Upper lobe of left lung (tissue), 6 donors: Measurements from ENCODE around the gene HDAC5. TPM values are rescaled to one million over a fixed set of nuclear protein-coding genes. Genes with fewer than 3 reads are reported as not detected.
"Not testable (repeated sequence)": the region's sequence is repeated elsewhere in the genome, so short reads cannot be mapped to it uniquely, and the experiment has no call there.

Source experiments
- ATAC-seq, 2 donors: fragments of 200-7000 bp; cut with Tn5 transposase; one replicate each; pipeline ENCODE4 v1.9.1; 2022; ENCODE audit warnings: mild to moderate bottlenecking in 2 of 2, moderate library complexity in 2 of 2; ENCODE audit not compliant: low FRiP score in 2 of 2
- DNase-seq, 2 donors: peaks; one replicate each; pipeline ENCODE4 v3.0.0-alpha.2; 2019 to 2020
- H3K27ac ChIP-seq, 4 donors: fragments of 200-600 bp; sonication (generic); one replicate each; pipeline ENCODE4 v1.5.1; 2016 to 2019
- H3K27me3 ChIP-seq, 4 donors: fragments of 200-600 bp; sonication (generic); one replicate each; pipeline ENCODE4 v1.5.1; 2017 to 2019
- H3K36me3 ChIP-seq, 4 donors: fragments of 200-600 bp; sonication (generic); one replicate each; pipeline ENCODE4 v1.5.1; 2016 to 2019
- H3K4me1 ChIP-seq, 4 donors: fragments of 200-600 bp; sonication (generic); one replicate each; pipeline ENCODE4 v1.5.1; 2018 to 2019
- H3K4me3 ChIP-seq, 4 donors: fragments of 200-600 bp; sonication (generic); one replicate each; pipeline ENCODE4 v1.5.1; 2017 to 2019; ENCODE audit warnings: mild to moderate bottlenecking in 2 of 4, moderate library complexity in 1 of 4
- H3K9me3 ChIP-seq, 4 donors: fragments of 200-600 bp; sonication (generic); one replicate each; pipeline ENCODE4 v1.5.1; 2018 to 2019
- CTCF ChIP-seq, 6 experiments: fragments of 450-650 bp in 4 of 6; fragments of 200-600 bp in 2 of 6; sonication (generic) in 2 of 6; IDR thresholded peaks; one replicate each; pipeline ENCODE4 v1.5.1; 2016 to 2019; ENCODE audit warnings: antibody characterized with exemption in 6 of 6
- EP300 ChIP-seq, 4 donors: sonication (generic); formaldehyde crosslinking; IDR thresholded peaks; one replicate each; pipeline ENCODE4 v1.5.1; 2017; ENCODE audit warnings: antibody characterized with exemption in 4 of 4, control low read depth in 2 of 4
- POLR2A ChIP-seq, 4 donors: fragments of 450-650 bp; IDR thresholded peaks; one replicate each; pipeline ENCODE4 v1.5.1; 2016 to 2017; ENCODE audit warnings: antibody characterized with exemption in 4 of 4, mild to moderate bottlenecking in 2 of 4
- POLR2AphosphoS5 ChIP-seq, 2 donors: sonication (generic); formaldehyde crosslinking; IDR thresholded peaks; one replicate each; pipeline ENCODE4 v1.5.1; 2017; ENCODE audit warnings: antibody characterized with exemption in 2 of 2
- WGBS, 2 donors: methylation state at CpG; one replicate each; pipeline ENCODE4 v1.1.5; 2017 to 2018; 5-methylcytosine and 5-hydroxymethylcytosine counted together
- total RNA-seq, 6 donors: library from RNA; depleted of rRNA in 4 of 6; stranded (reverse); fragments of >200 nt in 4 of 6; gene quantifications; one replicate each; pipeline versions ENCODE4 v1.1.0 to v1.2.1, GENCODE V29; 2016 to 2021
- donor health status: DM: no; HTN: no; CAD: no; lungs with moderate emphysema.
- donor health status: DM: no; HTN: yes; CAD: no; lungs with severe emphysema.

HDAC5 gene
- total RNA-seq, 6 donors from 2014 or later = 59.9 to 138 (median 64.9) TPM

- ATAC-seq (no peak), DNase-seq (no peak)
- Histone ChIP-seq H3K27me3 (no peaks in the 10 kb centered on the region), H3K36me3 (peaks cover 0 to 16% (median 7%) of the 10 kb centered on the region in 4 donors), H3K4me1 (peaks cover 33 to 40% (median 34%) of the 10 kb centered on the region in 4 donors), H3K9me3 (no peaks in the 10 kb centered on the region), H3K4me3 (no peak overlapping the region), H3K27ac (peak overlapping the region in 2 of 4 donors; percentile 48 to 52)
- TF ChIP-seq EP300 (IDR thresholded peaks at IDR 0.05) (no peak), POLR2A (IDR thresholded peaks at IDR 0.05) (no peak)
- WGBS, 2 donors = 70% methylated on average over 3 of the region's 3 CpGs; no CpG with 5 or more reads in 1 of the 2 donors
Observed at GRCh38 chr17:44105483-44105882, 18.0 kb downstream of the HDAC5 start.

GRCh38 chr17:44102849-44103622, 20.4 kb downstream of the HDAC5 start:
- 84% methylated on average over 15 to 16 of the region's 16 CpGs for WGBS, 2 donors
- Histone ChIP-seq H3K9me3 (no peaks in the 10 kb centered on the region), H3K4me1 (peaks cover 13 to 23% (median 18%) of the 10 kb centered on the region in 4 donors), H3K36me3 (peaks cover 0 to 18% (median 9%) of the 10 kb centered on the region in 4 donors), H3K27ac (peak overlapping the region in 1 of 4 donors; percentile 4), H3K4me3 (no peak overlapping the region), H3K27me3 (no peaks in the 10 kb centered on the region)
- TF ChIP-seq CTCF (IDR thresholded peaks at IDR 0.05) (no peak), EP300 (IDR thresholded peaks at IDR 0.05) (no peak), POLR2AphosphoS5 (IDR thresholded peaks at IDR 0.05) (no peak), POLR2A (IDR thresholded peaks at IDR 0.05) (no peak)
- DNase-seq (no peak), ATAC-seq (no peak)

DNA sequence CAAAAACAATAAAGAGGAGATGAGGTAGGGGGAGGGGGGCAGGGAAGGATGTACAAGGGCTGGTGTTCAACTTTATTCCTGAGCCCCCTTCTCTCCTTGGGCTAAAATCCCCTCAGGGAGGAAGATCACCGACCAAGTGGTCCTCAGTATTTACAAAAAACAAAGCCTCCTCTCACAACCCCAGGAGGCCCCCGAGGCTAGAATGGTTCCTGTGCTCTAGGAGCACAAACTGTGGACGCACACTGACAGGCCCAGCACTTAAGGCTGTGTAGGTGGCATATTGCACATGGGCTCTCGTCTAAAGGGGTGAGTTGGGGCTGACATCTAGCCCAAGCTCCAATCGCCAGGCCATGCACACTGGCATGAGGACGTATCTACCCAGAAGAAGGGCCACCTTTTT, 21.6 kb downstream of the HDAC5 start:
- WGBS, 2 donors = 92 to 93% methylated on average over 3 to 6 of the region's 6 CpGs
- not testable (repeated sequence) for ATAC-seq, DNase-seq

GRCh38 chr17:44097110-44097958, 26.1 kb downstream of the HDAC5 start:
- no peak for ATAC-seq
- Histone ChIP-seq H3K9me3 (no peaks in the 10 kb centered on the region), H3K4me1 (peaks cover 31 to 42% (median 36%) of the 10 kb centered on the region in 4 donors), H3K4me3 (no peak overlapping the region), H3K36me3 (peaks cover 8 to 19% (median 16%) of the 10 kb centered on the region in 4 donors), H3K27me3 (no peaks in the 10 kb centered on the region), H3K27ac (peak overlapping the region; percentile 86 to 92 (median 88))
- 68 to 83% methylated on average over 1 to 13 of the region's 13 CpGs for WGBS, 2 donors
- TF ChIP-seq CTCF (IDR thresholded peaks at IDR 0.05) (no peak), EP300 (IDR thresholded peaks at IDR 0.05) (no peak), POLR2A (IDR thresholded peaks at IDR 0.05) (no peak), POLR2AphosphoS5 (IDR thresholded peaks at IDR 0.05) (no peak)
- DNase-seq = no peak

More for the DNA sequence above, 21.6 kb downstream of the HDAC5 start:
- Histone ChIP-seq H3K36me3 (peaks cover 0 to 19% (median 10%) of the 10 kb centered on the region in 4 donors), H3K4me1 (peaks cover 11 to 23% (median 21%) of the 10 kb centered on the region in 4 donors)
- not testable (repeated sequence) for H3K9me3 ChIP-seq, H3K27me3 ChIP-seq, H3K4me3 ChIP-seq, H3K27ac ChIP-seq

GRCh38 chr17:44095647-44096496, 27.6 kb downstream of the HDAC5 start:
- peak; percentile 76 to 86 for ATAC-seq
- peak overlapping the region; percentile 86 to 92 (median 88) for H3K27ac ChIP-seq
- H3K9me3 ChIP-seq = no peaks in the 10 kb centered on the region
- TF ChIP-seq CTCF (IDR thresholded peaks at IDR 0.05) (peak in 2 of 6 experiments; percentile 5 to 28), EP300 (IDR thresholded peaks at IDR 0.05) (no peak), POLR2AphosphoS5 (IDR thresholded peaks at IDR 0.05) (peak; percentile 35 to 42), POLR2A (IDR thresholded peaks at IDR 0.05) (peak in 1 of 4 donors; percentile 23)
- no peaks in the 10 kb centered on the region for H3K27me3 ChIP-seq
- H3K36me3 ChIP-seq = peaks cover 19 to 32% (median 30%) of the 10 kb centered on the region in 4 donors
- peaks cover 31 to 42% (median 36%) of the 10 kb centered on the region in 4 donors for H3K4me1 ChIP-seq
- 18 to 23% methylated on average over 12 of the region's 12 CpGs for WGBS, 2 donors
- H3K4me3 ChIP-seq = peak overlapping the region in 3 of 4 donors; percentile 22 to 43 (median 29)
- DNase-seq = peak in 1 of 2 donors; percentile 61
